Measurements from ENCODE around the gene RASGRF1. TPM values are rescaled to one million over a fixed set of nuclear protein-coding genes. Genes with fewer than 3 reads are reported as not detected.
A peak's percentile ranks its signal among the peaks of the same experiment; 100 is the strongest.
"Not testable (repeated sequence)": the region's sequence is repeated elsewhere in the genome, so short reads cannot be mapped to it uniquely, and the experiment has no call there.

Gene RASGRF1
- total RNA-seq, 1 experiment from 2014 or later, result 4.2 TPM

DNA sequence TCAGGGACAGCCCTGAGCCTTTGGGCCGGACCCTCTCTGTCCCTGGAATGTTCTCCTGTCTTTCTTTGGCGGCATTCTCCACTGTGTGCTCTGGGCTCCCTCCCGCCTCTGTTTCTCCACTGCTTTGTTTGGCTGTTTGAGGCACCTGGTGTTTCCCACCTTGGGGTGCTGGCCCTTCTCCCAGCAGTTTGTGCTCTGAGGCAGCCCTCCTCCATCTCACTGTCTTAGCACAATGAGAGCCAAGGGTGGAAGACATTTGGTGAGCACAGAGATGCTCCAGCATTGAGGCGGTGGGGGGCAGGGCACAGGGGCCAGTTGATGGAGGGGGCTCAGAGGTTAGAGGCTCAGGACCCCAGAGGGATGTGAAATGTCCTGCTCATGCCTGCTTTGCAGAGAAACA is 54.3 kb downstream of the RASGRF1 start:
- no peak for DNase-seq (ENCODE audit: low spot score)

DNA sequence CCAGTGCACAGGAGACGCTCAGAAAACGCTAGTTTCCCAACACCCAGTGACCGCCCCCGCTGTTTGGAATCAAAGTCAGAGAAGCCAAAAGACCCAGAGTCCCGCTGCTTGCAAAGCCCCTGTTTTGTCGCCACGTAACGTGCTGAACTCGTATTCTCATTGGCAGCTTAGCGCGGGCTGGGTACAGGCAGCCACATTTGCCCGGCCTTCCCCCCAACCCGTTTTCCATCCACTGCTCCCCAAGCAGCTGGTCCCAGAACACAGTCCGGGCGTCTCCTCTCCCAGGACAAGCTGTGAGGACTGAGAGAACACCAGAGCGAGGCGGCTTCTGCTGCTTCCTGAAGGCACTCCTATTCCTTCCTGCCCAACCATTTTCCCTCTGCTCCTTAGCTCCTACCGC is 54.8 kb downstream of the RASGRF1 start:
- no peak for DNase-seq (ENCODE audit: low spot score)

GRCh38 chr15:79035111-79035601 is 55.4 kb downstream of the RASGRF1 start:
- DNase-seq (ENCODE audit: low spot score), result peak; percentile 32

DNA sequence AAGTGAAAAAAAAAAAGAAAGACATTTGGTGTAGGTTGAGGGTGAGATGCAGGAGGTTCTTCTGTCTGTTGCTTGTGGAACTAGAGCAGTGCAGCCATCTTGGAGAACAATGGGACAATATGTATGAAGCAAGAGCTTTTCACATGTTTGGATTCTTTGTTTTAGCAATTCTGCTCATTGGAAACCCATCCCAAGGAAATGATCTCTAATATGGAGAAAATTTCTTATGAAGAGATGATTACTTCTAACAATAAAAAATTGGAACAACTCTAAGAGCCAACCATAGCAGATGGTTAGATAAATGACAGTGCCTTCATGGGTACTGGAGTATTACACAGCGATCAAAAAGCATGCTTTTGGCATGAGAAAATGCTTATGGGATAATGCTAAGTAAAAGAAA is 56.3 kb downstream of the RASGRF1 start:
- no peak for DNase-seq (ENCODE audit: low spot score)

- no peak for DNase-seq (ENCODE audit: low spot score)
Measured at GRCh38 chr15:79032656-79033055, 57.9 kb downstream of the RASGRF1 start.

- no peak for DNase-seq (ENCODE audit: low spot score)
Measured at GRCh38 chr15:79031821-79032220, 58.8 kb downstream of the RASGRF1 start.

DNA sequence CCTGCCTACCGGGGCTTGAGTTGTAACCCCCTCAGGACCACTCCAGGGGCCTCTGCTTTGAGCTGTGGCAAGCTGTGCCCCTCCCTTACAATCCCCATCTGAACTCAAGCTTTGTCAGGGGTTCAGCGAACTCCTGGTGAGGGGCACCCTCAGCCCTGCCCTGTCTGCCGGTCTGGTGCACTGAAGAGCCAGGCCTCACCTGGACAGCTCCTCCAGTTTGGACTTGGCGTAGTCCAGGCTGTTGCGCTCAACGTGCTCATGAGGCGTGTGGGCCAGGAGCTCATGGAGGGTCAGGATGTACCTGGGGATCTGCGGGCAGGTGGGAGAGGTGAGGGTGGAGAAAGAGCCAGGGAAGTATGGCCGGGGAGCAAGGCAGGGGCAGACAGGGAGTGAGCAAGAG is 59.4 kb downstream of the RASGRF1 start:
- no peak for DNase-seq (ENCODE audit: low spot score)

- no peak for DNase-seq (ENCODE audit: low spot score)
Measured at GRCh38 chr15:79030470-79030869, 60.1 kb downstream of the RASGRF1 start.

DNA sequence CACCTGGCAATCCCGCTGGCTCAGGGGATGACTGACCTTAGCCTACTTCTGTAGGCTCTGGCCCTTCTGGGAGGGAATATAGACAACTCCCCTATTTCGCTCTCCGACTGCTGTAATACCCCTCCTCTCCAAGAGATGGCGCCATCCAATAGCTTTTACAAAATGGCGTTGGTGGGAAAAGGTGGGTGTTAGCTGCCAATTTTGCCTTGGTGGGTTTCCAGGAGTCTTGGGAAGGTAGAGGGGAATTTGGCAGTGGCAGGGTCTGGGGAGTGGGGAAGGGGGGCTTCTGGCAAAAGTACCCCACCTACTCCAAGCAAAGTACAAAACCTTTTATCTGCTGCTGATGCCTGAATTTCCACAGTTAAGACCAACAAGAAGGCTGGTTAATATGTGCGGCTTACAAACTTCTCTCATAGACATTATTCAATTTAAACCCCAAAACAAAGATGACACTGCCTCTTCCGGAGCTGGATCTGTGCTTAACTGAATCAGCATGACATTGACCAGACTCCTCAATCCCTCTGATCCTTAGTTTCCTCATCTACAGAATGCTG is 62.1 kb downstream of the RASGRF1 start:
- peak; percentile 87 for DNase-seq (ENCODE audit: low spot score)

DNA sequence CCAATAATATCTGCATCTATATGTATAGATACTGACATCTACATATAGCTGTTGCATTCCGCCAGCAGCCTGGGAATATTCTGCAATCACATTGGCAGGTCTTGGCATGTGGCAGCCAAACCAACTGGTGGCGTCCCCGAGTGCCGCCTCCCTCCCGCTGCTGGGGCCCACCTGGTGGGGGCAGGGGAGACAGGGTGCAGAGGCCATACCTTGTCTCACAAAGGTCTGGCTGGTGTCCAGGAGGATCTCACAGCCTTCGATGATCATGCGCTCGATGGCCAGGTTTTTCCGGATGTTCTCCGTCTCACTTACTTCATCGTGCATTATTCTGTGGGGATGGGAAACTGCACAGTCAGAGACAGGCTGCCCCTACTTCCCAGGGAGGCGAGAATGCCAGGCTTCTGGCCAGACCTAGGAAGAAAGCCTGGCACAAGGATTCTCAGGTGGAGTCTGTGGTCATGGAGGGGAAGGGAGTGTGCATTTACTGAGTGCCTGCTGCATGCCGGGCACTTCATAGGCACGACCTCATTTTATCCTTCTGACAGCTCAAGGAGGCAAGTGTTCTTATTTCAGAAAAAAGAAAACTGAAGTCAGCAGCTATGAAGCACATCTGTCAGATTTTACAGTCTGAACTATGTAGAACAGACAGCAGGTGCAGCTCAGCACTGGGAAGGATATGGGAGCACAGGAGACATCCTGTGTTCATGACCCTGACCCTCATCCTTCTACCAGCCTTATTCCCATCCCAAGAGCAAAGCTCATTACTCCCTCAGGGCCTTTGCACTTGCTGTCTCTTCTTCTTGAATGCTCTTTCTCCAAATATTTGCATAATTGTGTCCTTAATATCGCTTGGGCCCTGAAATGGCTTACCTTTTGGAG is 62.8 kb downstream of the RASGRF1 start:
- DNase-seq (ENCODE audit: low spot score), result no peak

DNA sequence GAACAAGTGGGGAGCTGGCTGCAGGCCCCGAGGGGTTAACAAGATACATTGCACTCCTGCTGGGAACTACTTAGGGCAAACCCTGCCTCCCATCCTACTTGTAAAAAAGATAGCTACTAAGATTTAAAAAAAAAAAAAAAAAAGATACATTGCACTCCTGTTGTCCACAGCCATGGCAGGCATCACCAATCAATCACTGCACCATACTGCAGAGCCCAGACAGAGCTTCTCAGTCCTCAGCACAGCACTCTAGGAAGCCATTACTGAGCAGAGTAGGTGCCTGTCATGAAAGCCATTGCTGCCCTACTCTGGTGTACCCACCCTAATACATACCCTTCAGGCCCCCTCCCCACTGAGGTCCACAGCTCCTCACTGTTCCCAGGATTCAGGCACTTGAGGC is 64.8 kb downstream of the RASGRF1 start:
- no peak for DNase-seq (ENCODE audit: low spot score)

GRCh38 chr15:79025201-79025600 is 65.4 kb downstream of the RASGRF1 start:
- DNase-seq (ENCODE audit: low spot score), result no peak

DNA sequence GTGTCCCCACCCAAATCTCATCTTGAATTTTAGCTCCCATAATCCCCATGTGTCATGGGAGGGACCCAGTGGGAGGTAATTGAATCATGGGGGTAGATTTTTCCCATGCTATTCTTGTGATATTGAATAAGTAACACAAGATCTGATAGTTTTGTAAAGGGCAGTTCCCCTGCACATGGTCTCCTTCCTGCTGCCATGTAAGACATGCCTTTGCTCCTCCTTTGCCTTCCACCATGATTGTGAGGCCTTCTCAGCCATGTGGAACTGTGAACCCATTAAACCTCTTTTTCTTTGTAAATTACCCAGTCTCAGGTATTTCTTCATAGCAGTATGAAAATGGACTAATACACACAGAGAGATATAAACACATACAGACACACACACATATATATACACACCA is 66.1 kb downstream of the RASGRF1 start:
- not testable (repeated sequence) for DNase-seq (ENCODE audit: low spot score)

GRCh38 chr15:79023918-79024317 is 66.7 kb downstream of the RASGRF1 start:
- no peak for DNase-seq (ENCODE audit: low spot score)

- DNase-seq (ENCODE audit: low spot score), result no peak
Measured at GRCh38 chr15:79023546-79023890, 67.1 kb downstream of the RASGRF1 start.

DNA sequence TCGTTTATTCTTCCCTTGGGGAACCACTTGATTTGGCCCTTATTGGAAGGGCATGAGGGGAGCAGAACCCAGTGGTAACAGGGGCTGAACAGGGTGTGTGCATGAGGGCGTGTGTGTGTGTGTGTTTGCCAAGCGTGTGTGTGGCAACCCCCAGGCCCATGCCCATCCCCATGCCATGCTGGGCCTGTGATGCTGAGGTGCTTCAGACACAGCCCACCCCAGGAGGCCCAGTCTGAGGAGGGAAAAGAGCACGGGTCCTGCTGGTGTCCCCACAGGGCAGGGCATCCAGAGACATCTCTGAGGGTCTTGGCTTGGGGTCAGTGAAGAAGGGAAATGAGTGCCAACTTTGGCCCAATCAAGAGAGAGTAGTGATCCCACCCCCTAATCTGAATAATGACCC is 71.6 kb downstream of the RASGRF1 start:
- DNase-seq (ENCODE audit: low spot score), result no peak

DNA sequence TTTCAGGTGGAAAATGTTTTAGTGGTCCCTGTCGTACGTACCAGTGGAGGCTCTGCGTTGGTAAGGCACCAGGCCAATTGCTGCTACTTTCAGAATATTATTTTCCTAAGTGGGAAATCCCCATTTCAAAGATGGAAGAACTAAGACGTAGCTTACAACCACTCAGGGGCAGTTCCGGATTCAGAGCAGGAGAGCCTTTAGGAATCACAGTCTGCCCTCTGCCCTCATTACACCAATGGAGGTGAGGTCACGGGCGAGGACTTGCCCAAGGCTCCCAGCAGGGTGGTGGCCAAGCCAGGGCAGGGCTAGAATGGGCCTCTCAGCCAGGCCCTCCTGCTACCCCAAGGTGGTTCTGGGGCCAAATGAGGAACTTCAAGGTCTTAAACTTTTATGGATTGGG is 72.6 kb downstream of the RASGRF1 start:
- no peak for DNase-seq (ENCODE audit: low spot score)

GRCh38 chr15:79016527-79017170 is 73.9 kb downstream of the RASGRF1 start:
- DNase-seq (ENCODE audit: low spot score), result no peak

DNA sequence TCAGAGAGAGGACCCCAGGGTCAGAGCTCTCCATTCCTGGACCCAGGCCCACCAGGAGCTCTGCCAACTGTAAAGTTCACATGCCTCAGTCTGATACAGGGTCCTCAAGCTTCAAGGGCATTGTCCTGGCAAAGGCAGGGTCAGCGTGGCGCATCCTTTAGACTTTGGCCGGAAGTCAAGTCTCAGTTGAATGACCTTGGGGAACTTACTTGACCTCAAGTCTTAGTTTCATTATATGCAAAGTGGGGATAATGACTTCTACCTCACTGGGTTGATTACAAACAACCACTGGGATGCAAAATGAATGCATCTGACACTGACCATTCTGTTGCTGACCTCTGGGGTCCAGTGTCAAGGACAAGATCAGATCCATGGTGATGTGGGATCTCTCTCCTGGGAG is 75.2 kb downstream of the RASGRF1 start:
- DNase-seq (ENCODE audit: low spot score), result no peak

GRCh38 chr15:79010278-79010677 is 80.3 kb downstream of the RASGRF1 start:
- no peak for DNase-seq (ENCODE audit: low spot score)

DNA sequence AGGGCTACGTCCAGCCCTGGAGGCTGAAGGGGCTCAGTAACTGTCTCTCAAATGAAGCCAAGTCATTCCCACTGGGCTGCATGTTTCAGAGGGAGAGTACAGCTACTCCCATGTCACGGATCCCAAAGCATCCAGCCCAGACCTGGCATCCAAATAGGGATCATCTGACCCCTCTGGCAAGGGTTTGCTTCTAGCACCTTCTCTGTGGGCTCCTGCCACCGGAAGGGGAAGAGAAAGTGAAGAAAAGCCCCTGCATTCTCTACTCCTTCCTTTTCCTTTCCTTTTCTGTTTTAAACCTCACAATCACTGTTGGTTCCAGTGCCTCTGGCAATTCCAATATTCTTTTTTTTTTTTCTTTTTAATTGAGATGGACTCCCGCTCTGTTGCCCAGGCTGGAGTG is 81.2 kb downstream of the RASGRF1 start:
- DNase-seq (ENCODE audit: low spot score), result no peak

DNA sequence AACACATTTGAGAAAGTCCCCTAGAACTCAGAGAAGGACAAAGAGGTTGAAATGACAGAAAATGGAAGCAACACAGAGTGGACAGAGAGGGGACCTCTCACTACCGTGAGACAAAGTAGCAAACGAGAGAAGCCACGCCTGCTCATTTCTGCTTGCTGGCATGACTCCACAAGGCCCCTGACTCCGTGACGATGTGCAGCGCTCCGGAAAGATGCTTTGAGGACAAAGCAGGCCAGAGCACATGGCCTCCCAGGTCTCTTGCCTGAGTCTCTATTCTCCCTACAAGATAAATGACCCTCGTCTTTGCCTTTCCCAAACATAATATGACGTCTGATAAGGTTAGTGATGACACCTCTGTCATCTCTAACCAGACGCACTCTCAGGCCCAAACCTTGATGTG is 81.9 kb downstream of the RASGRF1 start:
- DNase-seq (ENCODE audit: low spot score), result no peak

DNA sequence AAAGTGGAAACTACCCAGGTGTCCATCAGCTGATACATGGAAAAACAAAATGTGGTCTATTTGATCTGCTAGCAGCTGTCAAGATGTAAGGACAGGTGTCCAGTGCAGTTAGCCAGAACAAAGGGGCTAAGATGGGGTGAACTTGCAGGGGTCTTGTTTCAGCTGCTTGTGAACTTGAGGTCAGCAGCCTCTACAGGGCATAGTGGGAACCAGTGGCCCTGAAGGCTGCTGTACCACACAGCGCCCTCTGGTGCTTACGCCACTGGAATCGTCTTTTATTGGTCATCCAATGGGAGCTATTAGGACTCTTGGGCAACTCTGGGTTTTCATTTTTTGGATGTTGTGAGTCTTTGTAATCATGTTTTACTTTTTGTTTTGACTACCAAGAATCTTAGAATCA is 83.5 kb downstream of the RASGRF1 start:
- DNase-seq (ENCODE audit: low spot score), result peak; percentile 71

All from HT-29 (cell line).